RWPE1 (cell line): ENCODE measurements around the gene HPSE2.

Source experiments
- CTCF ChIA-PET: fragments of 350-600 bp; sonication (Branson Sonifier 250); formaldehyde crosslinking; extraction: SDS; loops from one replicate; lab custom pipeline; 2021; lab: Yijun Ruan, JAX
- POLR2A ChIA-PET: fragments of 400-600 bp; formaldehyde crosslinking; extraction: SDS; loops from one replicate; lab custom pipeline; 2020; ENCODE audit warnings: antibody characterized with exemption; ENCODE audit not compliant: low non-redundant PET; lab: Yijun Ruan, JAX
- DNase-seq: peaks from one replicate; pipeline ENCODE4 v3.0.0; 2012; ENCODE audit warnings: low spot score
- H3K27ac ChIP-seq: fragments of 450-650 bp; 2 replicates; pipeline ENCODE4 v1.5.1; 2017
- CTCF ChIP-seq: fragments of 450-650 bp; conservative IDR thresholded peaks from 2 replicates; pipeline ENCODE4 v1.5.1; 2017; ENCODE audit warnings: low read depth, mild to moderate bottlenecking

HPSE2 gene

GRCh38 chr10:99041468-99041867, 194.2 kb downstream of the HPSE2 start:
- no peak overlapping the region for H3K27ac ChIP-seq
- ChIA-PET POLR2A (no interaction called here), CTCF (interaction anchor here (0.6 kb wide), 1 partner anchor 57 kb away, joined by 3 read pairs; no protein-coding TSS in a partner anchor)
- no peak for DNase-seq
- no peak for TF ChIP-seq CTCF

- ChIA-PET POLR2A (no interaction called here), CTCF (interaction anchor here (0.6 kb wide), 1 partner anchor 751 kb away, joined by 3 read pairs; no protein-coding TSS in a partner anchor)
- no peak overlapping the region for H3K27ac ChIP-seq
Measured at GRCh38 chr10:99013885-99014284, 221.8 kb downstream of the HPSE2 start.

GRCh38 chr10:99010286-99010685, 225.4 kb downstream of the HPSE2 start:
- CTCF ChIA-PET: no interaction called here
- TF ChIP-seq CTCF: no peak
- POLR2A ChIA-PET: no interaction called here

More at GRCh38 chr10:99013885-99014284, 221.8 kb downstream of the HPSE2 start:
- no peak for TF ChIP-seq CTCF
- DNase-seq: no peak

GRCh38 chr10:99008054-99008453, 227.6 kb downstream of the HPSE2 start:
- no peak for DNase-seq
- ChIA-PET POLR2A (no interaction called here), CTCF (no interaction called here)
- no peak overlapping the region for H3K27ac ChIP-seq
- TF ChIP-seq CTCF: no peak

More at GRCh38 chr10:99010286-99010685, 225.4 kb downstream of the HPSE2 start:
- H3K27ac ChIP-seq: no peak overlapping the region
- DNase-seq: no peak

GRCh38 chr10:99007457-99007856, 228.2 kb downstream of the HPSE2 start:
- no peak for TF ChIP-seq CTCF
- ChIA-PET CTCF (no interaction called here), POLR2A (no interaction called here)
- no peak for DNase-seq
- no peak overlapping the region for H3K27ac ChIP-seq

- POLR2A ChIA-PET: no interaction called here
- TF ChIP-seq CTCF: no peak
- CTCF ChIA-PET: no interaction called here
- H3K27ac ChIP-seq: no peak overlapping the region
- no peak for DNase-seq
Measured at GRCh38 chr10:99005254-99005653, 230.4 kb downstream of the HPSE2 start.

GRCh38 chr10:99004738-99005137, 230.9 kb downstream of the HPSE2 start:
- DNase-seq: no peak
- no peak for TF ChIP-seq CTCF
- CTCF ChIA-PET: interaction anchor here (0.5 kb wide), 1 partner anchor 40 kb away, joined by 3 read pairs; no protein-coding TSS in a partner anchor
- POLR2A ChIA-PET: no interaction called here
- no peak overlapping the region for H3K27ac ChIP-seq
